ENCODE data around the gene WAC.
A peak's percentile ranks its signal among the peaks of the same experiment; 100 is the strongest.

Gene WAC

GRCh38 chr10:28533571-28534304 lies 820 bp downstream of the WAC start:
- peak; percentile 73 for DNase-seq

- no peak for DNase-seq
Observed at GRCh38 chr10:28535846-28536245, 2.9 kb downstream of the WAC start.

DNA sequence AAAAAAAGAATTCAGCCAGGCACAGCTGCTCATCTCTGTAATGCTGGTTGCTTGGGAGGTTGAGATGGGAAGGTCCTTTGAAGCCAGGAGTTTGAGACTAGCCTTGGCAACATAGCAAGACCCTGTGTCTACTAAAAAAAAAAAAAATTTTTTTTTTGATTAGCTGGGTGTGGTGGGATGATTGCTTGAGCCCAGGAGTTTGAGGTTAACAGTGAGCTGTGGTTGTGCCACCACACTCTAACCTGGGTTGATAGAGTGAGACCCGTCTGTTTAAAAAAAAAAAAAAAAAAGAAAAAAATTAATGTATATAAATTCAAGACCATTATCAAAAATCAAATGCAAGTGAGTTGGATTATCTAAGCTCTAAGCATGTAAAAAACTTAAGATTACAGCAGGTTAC lies 5.7 kb downstream of the WAC start:
- DNase-seq: no peak

GRCh38 chr10:28540145-28540544 lies 7.2 kb downstream of the WAC start:
- no peak for DNase-seq

DNA sequence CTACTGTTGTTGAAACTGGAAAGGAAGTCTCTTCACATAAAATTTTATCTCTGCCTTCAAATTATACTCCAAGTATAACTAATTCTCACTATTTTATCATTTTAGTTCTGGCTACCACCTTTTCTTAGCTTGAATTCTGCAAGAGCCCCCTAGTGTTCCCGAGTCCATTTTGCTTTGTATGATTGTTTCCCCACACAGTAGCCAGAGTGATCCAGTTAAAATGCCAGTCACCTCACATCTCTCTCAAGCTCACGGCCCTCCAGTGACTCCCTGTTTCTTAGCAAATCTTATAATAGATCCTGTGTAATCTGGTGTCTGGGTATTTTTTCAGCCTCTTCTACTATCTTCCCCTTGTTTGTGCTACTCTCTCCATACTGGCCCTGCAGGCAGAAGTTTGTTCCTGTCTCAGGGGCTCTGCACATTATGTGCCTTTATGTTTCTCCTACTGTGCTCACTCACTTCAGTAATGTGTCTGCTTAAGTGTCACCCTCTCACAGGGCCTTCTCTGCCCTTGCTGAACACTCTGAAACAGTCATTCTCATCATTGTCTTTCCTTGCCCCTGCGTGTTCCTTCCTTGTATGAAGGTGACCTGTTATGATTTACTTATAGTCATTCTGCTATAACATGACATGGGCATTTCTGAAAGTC lies 8.9 kb downstream of the WAC start:
- DNase-seq: no peak

- DNase-seq: no peak
Observed at GRCh38 chr10:28542728-28543127, 9.8 kb downstream of the WAC start.

GRCh38 chr10:28544058-28544457 lies 11.1 kb downstream of the WAC start:
- no peak for DNase-seq

- no peak for DNase-seq
Observed at GRCh38 chr10:28545967-28546644, 13.2 kb downstream of the WAC start.

DNA sequence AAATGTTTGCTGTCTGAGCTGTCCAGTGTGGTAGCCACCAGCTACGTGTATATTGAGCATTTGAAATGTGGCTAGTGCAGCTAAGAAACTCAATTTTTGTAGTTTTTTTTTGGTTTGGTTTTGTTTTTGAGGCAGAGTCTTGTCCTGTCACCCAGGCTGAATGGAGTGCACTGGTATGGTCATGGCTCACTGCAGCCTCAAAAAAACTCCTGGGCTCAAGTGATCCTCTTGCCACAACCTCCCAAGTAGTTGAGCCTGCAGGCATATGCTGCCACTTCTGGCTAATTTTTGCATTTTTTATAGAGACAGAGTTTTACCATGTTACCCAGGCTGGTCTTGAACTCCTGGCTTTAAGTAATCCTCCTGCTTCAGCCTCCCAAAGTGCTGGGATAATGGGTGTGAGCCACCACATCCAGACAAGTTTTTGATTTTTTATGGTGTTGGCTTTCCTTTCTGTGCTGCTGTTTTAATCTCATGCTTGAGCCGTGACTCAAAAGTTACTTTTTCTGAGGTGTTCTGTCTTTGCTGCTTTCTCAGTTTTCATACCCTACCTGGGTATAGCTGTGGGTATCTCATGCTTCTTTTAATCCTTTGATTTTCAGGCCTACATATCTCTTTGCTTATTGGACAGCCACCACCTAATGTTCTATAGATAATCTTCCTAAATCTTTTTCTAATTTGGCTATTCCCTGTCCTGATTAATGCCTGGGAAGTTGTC lies 16.0 kb downstream of the WAC start:
- DNase-seq: no peak

DNA sequence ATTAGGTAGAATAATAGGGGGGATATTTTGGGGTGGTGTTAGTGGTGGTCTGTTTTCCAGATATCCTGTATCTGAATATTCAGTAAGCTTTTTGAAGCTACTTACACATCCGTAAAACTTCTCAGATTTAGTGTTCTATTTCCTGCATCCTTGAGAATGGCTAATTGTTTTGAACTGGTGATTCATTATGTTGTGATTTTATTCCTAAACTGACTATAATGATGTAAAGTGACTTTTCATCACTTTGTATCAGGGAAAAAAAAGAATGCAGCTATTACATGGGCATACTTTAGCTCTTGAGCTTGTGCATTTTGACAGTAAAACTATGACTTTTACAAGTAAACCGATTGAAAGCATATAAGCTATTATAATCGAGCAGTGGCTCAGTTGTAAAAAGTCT lies 18.2 kb downstream of the WAC start:
- DNase-seq: no peak

DNA sequence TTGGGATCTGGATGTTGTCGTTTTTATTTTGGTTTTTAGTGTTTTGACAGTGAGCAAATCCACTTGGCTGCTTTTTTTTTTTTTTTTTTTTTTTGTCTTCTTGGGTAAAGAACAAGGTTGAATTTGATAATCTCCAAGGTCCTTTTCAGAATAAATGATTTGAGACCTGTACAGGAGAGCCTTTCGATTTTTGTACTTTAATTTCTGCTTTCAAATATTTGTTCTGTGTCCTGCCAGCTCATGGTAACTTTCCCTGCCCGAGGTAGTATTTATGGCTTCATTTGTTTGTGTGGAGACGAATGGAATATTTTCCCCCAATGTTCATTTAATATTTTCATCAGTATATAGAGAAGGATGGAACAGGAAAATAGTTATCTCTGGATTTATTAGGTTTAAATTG lies 19.9 kb downstream of the WAC start:
- no peak for DNase-seq

- no peak for DNase-seq
Observed at GRCh38 chr10:28554009-28554408, 21.1 kb downstream of the WAC start.

GRCh38 chr10:28554952-28555351 lies 22.0 kb downstream of the WAC start:
- DNase-seq: no peak

GRCh38 chr10:28555358-28555757 lies 22.4 kb downstream of the WAC start:
- no peak for DNase-seq

DNA sequence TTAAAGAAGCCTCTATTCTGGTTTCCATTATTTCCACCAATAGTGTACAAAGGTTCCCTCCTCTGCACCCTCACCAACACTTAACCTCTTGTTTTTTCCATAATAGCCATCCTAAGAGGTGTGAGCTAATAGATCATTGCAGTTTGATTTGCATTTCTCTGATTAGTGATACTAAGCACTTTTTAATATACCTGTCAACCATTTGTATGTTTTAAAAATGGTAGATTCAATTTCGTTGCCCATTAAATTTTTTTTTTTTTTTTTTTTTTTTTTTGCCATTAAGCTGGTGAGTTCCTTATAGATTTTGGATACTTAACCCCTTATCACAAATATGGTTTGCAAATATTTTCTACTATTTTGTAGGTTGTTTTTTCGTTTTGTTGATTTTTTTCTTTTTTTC lies 23.2 kb downstream of the WAC start:
- DNase-seq: no peak

DNA sequence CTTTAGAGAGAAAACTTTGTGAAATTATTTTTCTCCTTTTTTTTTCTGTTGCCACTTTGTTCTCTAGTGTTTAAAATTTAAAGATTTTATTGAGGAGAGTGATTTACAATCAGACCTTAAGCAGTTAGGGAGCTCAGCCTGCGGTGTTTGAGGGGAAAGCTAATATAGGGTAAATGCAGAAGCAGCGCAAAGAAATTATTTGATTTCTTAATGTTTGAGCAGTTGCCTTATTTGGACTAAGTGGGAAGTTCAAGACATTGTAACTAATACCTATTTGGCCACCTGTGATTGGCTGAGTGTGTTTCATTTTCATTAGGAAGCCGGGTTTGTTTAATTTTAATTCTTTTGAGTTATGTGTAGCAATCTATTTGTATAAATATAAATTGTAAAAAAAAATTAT lies 25.3 kb downstream of the WAC start:
- no peak for DNase-seq

DNA sequence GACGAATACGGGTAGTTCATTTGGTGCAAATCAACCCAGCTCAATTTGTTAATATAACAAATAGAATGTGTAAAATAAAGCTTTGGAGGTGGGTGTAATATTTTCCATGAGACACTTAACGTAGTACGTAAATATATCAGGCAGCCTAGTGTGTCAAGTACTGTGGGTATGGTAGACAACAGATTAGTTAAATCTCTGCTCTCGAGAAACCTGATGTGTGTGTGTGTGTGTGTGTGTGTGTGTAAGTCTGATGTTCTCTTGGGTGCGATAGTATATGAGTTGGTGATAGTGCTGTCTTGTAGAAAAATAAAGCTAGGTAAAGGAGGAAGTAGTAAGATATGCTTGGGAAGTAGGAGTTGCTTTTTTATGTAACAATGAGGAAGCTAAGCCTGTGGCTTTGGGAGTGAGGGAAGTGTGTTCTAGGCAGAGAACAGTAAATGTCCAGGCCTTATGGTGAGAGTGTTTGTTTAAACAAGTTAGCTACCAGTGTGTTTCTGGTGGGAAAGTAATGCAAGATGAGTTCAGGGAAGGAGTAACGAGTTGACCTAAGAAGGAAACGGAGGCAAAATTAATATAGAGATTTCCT lies 26.1 kb downstream of the WAC start:
- no peak for DNase-seq

GRCh38 chr10:28559618-28560017 lies 26.7 kb downstream of the WAC start:
- no peak for DNase-seq

DNA sequence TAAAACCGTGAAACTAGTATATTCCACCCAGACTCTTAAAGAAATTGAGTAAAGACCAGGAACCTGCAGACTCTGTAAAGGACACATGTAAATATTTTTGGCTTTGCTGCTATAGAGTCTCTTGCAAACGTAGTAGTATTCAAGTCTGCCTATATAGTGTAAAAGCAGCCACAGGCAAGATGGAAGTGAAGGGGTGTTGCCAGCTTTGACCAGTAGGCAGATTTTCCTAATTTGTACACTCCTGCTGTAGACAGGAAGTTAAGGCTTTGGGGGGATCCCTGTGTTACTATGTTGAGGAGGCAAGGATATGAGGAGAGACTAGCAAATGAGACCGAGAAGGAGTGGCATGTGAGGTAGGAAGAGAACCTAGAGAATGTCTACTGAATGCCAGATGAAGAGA lies 27.7 kb downstream of the WAC start:
- DNase-seq: no peak

GRCh38 chr10:28561531-28561930 lies 28.6 kb downstream of the WAC start:
- DNase-seq: no peak

DNA sequence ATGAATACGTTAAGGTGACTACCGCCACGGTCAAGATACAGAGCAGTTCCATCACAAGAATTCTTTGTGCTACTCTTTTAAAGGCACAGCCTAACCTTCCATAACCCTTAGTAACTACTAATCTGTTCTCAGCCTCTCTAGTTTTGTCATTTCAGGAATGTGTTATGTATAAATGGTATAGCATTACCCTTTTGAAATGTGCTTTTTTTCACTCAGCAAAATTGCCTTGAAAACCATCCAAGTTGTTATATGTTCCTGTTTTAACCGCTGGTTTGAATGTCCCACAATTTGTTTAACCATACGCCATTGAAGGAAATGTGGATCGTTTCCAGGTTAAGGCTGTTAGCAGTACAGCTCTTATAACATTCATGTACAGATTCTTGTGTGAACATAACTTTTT lies 32.0 kb downstream of the WAC start:
- DNase-seq: no peak

GRCh38 chr10:28566458-28567015 lies 33.6 kb downstream of the WAC start:
- no peak for DNase-seq
